Mesodermal cell (in vitro differentiated cells): ENCODE data around the gene PRRX2.
A peak's percentile ranks its signal among the peaks of the same experiment; 100 is the strongest.

Experiments
- H3K27ac ChIP-seq: 2 replicates; pipeline ENCODE4 v1.7.0; 2013; ENCODE audit warnings: mild to moderate bottlenecking, low read depth, low read length, moderate library complexity; ENCODE audit not compliant: severe bottlenecking
- H3K36me3 ChIP-seq: 2 replicates; pipeline ENCODE4 v1.7.1; 2013; ENCODE audit warnings: mild to moderate bottlenecking, low read length, moderate library complexity; ENCODE audit not compliant: control insufficient read depth, insufficient read depth
- H3K4me1 ChIP-seq: one replicate; pipeline ENCODE4 v1.7.1; 2013; ENCODE audit warnings: mild to moderate bottlenecking, low read length; ENCODE audit not compliant: insufficient read depth, control insufficient read depth, poor library complexity, severe bottlenecking
- H3K4me3 ChIP-seq: 2 replicates; pipeline ENCODE4 v1.7.0; 2013; ENCODE audit warnings: low read length, control low read depth, mild to moderate bottlenecking; ENCODE audit not compliant: insufficient read depth, poor library complexity, severe bottlenecking; ENCODE audit errors: extremely low read depth
- H3K9me3 ChIP-seq: 2 replicates; pipeline ENCODE4 v1.7.1; 2013; ENCODE audit warnings: mild to moderate bottlenecking, low read length, moderate library complexity; ENCODE audit not compliant: control insufficient read depth
- WGBS, 2 experiments: methylation state at CpG; one replicate each; pipeline ENCODE4 v1.1.5; 2013; ENCODE audit warnings: missing lambda C conversion rate in 2 of 2; ENCODE audit not compliant: insufficient coverage in 2 of 2; 5-methylcytosine and 5-hydroxymethylcytosine counted together

PRRX2 gene

DNA sequence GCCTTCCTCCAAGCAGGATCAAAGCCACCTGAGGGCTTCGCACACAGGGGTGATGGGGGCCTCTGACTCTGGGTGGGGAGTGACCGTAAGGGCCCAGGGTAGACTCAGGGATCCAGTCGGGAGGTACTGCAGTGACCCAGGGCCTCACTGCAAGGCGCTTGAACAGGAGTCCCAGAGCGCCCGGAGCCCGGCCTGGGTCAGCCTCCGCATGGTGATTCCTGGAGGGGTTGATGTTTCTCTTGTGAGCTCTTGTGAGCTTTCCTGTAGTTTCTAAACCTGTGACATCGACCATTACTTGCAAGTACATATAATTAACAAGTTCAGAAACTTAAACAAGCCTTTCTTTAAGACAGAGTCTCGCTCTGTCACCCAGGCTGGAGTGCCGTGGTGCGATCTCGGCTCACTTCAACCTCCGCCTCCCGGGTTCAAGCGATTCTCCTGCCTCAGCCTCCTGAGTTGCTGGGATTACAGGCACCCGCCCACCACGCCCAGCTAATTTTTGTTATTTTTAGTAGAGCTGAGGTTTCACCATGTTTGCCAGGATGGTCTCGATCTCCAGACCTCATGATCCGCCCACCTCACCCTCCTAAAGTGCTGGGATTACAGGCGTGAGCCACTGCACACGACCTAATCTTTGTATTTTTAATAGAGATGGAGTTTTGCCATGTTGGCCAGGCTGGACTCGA lies 67.6 kb downstream of the PRRX2 start:
- Histone ChIP-seq H3K4me3 (no peak overlapping the region), H3K27ac (no peak overlapping the region), H3K4me1 (peaks cover 3% of the 10 kb centered on the region), H3K9me3 (no peaks in the 10 kb centered on the region), H3K36me3 (no peaks in the 10 kb centered on the region)
- 84 to 91% methylated on average over 9 to 14 of the region's 23 CpGs for WGBS, 2 experiments

DNA sequence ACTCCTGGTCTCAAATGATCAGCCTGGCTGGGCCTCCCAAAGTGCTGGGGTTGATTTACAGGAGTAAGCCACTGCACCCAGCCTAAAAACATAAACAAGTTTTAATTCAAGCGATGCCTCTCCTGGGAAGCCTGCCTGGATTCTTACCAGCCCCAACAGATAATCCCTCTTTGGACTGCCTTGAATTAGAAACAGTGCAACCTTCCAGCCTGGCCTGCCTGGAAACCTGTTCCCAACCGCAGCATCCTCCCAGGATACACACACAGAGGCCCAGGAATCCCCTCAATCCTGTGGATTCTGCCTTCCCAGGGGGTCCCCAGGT lies 68.1 kb downstream of the PRRX2 start:
- 80 to 85% methylated on average over 1 to 2 of the region's 2 CpGs for WGBS, 2 experiments
- Histone ChIP-seq H3K4me1 (peaks cover 3% of the 10 kb centered on the region), H3K27ac (no peak overlapping the region), H3K36me3 (no peaks in the 10 kb centered on the region), H3K9me3 (no peaks in the 10 kb centered on the region), H3K4me3 (no peak overlapping the region)

DNA sequence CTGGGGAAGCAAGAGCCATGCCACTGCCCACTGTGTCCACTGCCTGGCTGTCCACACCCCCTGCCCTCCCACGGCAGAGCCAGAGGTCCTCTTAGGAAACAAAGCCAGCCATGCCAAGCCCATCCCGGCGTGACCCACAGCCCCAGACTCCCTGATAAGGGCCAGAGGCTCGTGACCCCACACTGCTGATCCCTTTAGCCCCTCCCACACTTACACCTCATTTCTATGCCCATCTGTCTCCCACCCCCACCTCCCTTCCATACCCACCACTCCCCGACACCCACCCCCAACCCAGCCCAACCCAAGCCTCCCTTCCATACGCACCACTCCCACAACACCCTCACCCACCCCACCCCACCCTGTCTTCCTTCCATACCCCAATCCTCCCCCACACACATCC lies 70.1 kb downstream of the PRRX2 start:
- H3K9me3 ChIP-seq, result no peaks in the 10 kb centered on the region
- no peaks in the 10 kb centered on the region for H3K36me3 ChIP-seq
- H3K27ac ChIP-seq, result no peak overlapping the region
- H3K4me1 ChIP-seq, result peaks cover 3% of the 10 kb centered on the region
- H3K4me3 ChIP-seq, result no peak overlapping the region
- 77 to 100% methylated on average over 2 to 4 of the region's 6 CpGs for WGBS, 2 experiments

DNA sequence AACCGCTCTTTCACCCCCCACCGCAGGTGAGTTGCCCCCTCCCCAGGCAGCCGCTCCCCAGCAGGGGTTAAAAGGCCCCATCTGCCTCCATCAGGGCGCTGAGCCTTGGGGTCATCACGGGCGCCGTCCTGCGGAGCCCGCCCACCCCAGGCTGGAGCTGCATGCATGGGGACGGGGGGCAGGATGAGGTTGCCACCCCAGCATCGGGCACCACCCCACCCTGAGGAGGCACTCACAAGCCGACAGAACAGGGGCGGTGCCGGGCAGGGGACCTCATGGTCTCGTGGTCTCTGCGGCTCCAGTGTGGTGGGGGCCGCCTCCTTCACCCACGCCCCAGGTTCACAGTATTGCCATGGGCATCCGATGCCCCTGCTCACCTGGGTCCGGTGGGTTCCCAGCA lies 70.9 kb downstream of the PRRX2 start:
- no peak overlapping the region for H3K27ac ChIP-seq
- no peaks in the 10 kb centered on the region for H3K9me3 ChIP-seq
- peaks cover 3% of the 10 kb centered on the region for H3K4me1 ChIP-seq
- H3K4me3 ChIP-seq, result no peak overlapping the region
- no peaks in the 10 kb centered on the region for H3K36me3 ChIP-seq
- WGBS, 2 experiments, result 86 to 88% methylated on average over 19 of the region's 20 CpGs

DNA sequence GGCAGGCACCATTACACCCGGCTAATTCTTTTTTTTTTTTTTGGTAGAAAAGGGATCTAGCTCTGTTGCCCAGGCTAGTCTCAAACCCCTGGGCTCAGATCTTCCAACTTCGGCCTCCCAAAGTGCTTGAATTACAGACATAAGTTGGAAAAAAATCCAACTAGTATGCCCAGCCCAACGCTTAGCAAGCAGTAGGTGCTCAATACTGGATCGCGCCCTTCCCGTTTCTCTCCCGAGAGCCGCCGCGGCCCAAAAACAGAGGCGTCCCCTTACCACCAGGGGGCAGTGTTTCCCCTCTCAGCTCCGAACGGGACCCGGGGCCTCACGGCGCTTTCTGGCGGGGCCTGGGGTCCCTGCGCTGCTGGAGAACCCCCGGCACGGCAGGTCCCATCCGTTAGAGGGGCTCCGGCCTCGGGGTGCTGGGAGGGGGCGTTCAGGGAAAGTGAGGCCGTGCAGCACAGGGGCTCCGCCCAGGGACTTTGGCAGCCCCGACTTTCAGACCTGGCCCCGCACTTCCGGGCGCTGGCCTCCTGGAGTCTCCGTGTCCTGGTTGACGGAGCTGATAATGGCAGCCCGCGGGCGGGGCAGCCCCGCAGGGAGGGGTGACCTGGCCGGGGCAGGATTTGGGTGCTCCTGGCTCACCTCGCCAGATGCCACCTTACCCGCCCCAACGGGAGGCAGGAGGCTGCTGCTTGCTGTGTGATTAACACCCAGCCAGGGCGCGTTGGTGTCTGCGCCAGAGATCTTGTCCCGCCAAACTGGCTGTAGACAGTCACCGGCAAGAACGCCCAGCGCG lies 72.2 kb downstream of the PRRX2 start:
- Histone ChIP-seq H3K27ac (peak overlapping the region; percentile 10), H3K4me1 (peaks cover 3% of the 10 kb centered on the region), H3K4me3 (peak overlapping the region; percentile 35), H3K36me3 (no peaks in the 10 kb centered on the region), H3K9me3 (no peaks in the 10 kb centered on the region)
- WGBS, 2 experiments, result 13 to 14% methylated on average over 39 to 41 of the region's 48 CpGs

DNA sequence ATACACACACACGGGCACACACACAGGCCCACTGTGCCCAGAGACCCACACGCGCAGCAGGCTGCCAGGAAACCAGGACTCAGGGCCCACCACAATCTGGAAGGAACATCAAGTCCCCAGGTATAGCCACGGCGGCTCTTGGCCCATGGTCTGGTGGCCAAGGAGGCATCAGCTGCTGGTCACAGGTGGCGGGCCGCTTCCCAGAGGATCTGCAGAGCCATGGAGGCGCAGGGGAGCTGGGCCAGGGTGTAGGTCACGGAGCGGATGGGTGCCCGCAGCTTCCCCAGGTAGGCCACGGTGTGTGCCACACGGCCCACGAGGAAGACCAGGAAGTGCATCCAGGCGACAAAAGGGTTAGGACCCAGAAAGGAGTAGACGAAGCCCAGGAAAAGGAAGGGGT lies 74.0 kb downstream of the PRRX2 start:
- no peak overlapping the region for H3K4me3 ChIP-seq
- no peaks in the 10 kb centered on the region for H3K36me3 ChIP-seq
- peaks cover 3% of the 10 kb centered on the region for H3K4me1 ChIP-seq
- H3K27ac ChIP-seq, result no peak overlapping the region
- 93 to 99% methylated on average over 8 to 16 of the region's 16 CpGs for WGBS, 2 experiments
- no peaks in the 10 kb centered on the region for H3K9me3 ChIP-seq

DNA sequence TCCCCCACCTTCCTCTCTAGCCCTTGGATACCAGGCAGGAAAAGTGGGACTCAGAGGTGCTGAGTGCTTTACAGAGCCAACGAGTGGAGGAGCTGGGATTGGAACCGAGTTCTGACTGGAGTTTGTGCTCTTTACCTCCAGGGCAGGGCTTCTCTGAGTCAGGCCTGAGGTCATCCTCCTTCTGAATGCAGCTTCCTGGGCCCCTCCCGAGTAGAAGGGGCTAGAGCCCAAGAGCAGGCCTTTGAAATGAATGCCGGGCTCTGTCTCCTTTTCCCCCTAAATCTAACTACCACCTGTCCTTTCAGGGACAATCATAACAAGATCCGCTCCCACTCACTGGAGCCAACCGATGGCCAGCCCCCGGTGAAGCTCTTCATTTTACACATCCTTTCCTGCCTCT lies 74.7 kb downstream of the PRRX2 start:
- no peak overlapping the region for H3K4me3 ChIP-seq
- no peaks in the 10 kb centered on the region for H3K9me3 ChIP-seq
- H3K4me1 ChIP-seq, result peaks cover 3% of the 10 kb centered on the region
- H3K36me3 ChIP-seq, result no peaks in the 10 kb centered on the region
- H3K27ac ChIP-seq, result no peak overlapping the region
- WGBS, 2 experiments, result 81 to 84% methylated on average over 4 to 5 of the region's 7 CpGs

DNA sequence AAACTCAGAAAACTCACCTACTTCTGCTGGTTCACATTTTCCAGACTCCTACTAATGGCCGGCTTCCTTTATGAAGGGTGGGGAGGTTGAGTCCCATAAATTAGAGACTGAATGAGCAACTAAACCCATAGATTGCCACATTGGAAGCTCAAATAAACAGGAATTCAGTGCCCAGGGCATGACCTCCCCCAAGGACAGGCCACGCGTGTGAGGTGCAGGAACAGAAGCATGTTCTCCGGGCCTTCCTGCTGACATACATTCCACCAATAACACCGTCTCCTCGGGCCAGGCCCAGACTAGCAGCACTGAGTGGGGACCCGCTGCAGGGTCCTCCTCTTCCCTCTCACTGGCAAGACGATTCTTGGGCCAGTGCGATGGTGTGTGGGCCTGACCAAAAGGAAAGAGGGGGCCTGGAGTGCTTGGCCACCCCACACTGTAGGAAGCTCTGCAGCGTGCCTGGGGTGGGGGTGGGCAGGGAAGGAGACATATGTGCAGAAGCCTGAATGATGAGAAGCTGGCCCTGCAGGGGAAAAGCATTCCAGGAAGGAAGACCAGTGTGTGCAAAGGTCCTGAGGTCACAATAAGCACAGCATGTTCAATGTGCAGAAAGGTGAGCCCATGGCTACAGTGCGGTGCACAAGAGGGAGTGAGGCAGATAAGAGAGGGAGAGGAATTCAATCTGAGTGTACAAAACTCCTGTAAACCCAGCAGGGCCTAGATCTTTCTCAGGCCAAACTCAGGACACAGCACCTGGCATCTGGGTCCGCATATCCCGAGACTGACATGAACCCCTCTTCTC lies 75.4 kb downstream of the PRRX2 start:
- Histone ChIP-seq H3K9me3 (no peaks in the 10 kb centered on the region), H3K27ac (no peak overlapping the region), H3K36me3 (no peaks in the 10 kb centered on the region), H3K4me1 (peaks cover 3% of the 10 kb centered on the region), H3K4me3 (no peak overlapping the region)
- WGBS, 2 experiments, result 94 to 96% methylated on average over 7 to 8 of the region's 13 CpGs

DNA sequence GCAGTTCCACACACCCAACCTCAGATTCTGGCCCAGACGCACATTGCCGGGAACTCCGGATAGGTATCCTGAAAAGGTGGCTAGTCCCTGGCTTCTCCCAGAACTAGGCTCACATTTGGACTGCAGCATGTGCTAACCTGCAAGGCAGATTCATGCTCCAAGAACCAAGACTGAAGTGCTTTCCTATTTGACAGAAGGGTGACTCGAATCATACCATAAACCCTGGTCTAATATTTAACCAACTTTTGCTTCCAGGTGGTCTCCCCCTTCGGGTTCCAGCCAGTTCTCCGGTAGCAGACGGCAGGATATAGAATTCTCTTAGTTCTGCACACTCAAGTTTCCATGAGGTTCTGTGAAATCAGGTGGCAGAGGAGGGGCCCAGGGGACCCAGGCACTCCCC lies 79.8 kb downstream of the PRRX2 start:
- H3K27ac ChIP-seq, result no peak overlapping the region
- WGBS, 2 experiments, result 93 to 94% methylated on average over 4 to 5 of the region's 7 CpGs
- no peaks in the 10 kb centered on the region for H3K9me3 ChIP-seq
- peaks cover 6% of the 10 kb centered on the region for H3K4me1 ChIP-seq
- no peak overlapping the region for H3K4me3 ChIP-seq
- H3K36me3 ChIP-seq, result no peaks in the 10 kb centered on the region

DNA sequence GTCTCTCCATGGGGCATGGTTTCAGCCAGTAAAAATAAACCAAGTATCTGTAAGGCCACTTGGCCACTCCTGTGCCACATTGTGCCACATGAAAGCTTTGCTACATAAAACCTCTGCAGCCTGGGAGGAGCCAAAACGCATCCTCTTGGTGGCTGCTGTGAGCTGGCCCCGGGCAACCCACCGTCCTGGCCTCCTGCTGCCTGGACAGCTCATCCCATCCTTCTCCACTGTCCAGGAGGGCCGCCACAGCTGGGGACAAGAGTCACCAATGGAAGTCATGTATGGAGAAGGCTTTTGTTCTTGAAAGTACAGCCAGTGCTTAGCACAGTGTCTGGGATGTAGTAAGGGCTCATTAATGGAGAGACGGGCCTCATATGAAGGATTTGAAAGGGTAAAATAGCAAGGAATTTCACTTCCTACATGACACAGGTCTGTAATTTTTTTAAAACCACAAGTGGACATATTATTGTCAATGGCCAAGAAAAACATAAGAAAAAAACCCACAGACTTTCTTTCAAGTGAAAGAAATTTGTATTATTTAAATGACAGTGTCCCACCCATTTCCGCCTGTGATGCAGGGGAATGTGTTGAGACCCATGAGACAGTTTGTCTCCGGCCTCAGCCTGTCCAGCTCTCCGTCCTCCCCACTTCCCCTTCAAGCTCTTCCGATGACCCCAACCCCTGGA lies 80.8 kb downstream of the PRRX2 start:
- 71 to 80% methylated on average over 2 to 5 of the region's 9 CpGs for WGBS, 2 experiments
- no peak overlapping the region for H3K4me3 ChIP-seq
- no peak overlapping the region for H3K27ac ChIP-seq
- no peaks in the 10 kb centered on the region for H3K9me3 ChIP-seq
- no peaks in the 10 kb centered on the region for H3K36me3 ChIP-seq
- H3K4me1 ChIP-seq, result peaks cover 14% of the 10 kb centered on the region
